WTC11 (cell line): ENCODE data around the gene KIAA1671. TPM values are rescaled to one million over a fixed set of nuclear protein-coding genes. Genes with fewer than 3 reads are reported as not detected.

Source experiments
- ATAC-seq: fragments of 200-7000 bp; cut with Tn5 transposase; 2 replicates; pipeline ENCODE4 v1.10.0; 2021; ENCODE audit warnings: mild to moderate bottlenecking, moderate library complexity
- CTCF ChIA-PET: fragments of 300-600 bp; sonication (Branson Sonifier 250); formaldehyde crosslinking; loops from one replicate; lab custom pipeline; 2021; ENCODE audit warnings: antibody characterized with exemption; lab: Charles Lee
- POLR2A ChIA-PET: fragments of 350-600 bp; sonication (Branson Sonifier 250); formaldehyde crosslinking; loops from one replicate; lab custom pipeline; 2021; ENCODE audit warnings: antibody characterized with exemption; lab: Charles Lee
- DNase-seq: peaks from one replicate; pipeline ENCODE4 v3.0.0; 2021; ENCODE audit warnings: low spot score
- H3K27ac Mint-ChIP-seq: 2 replicates; pipeline ENCODE4 v1.8.0; 2021; ENCODE audit warnings: mixed read lengths
- H3K27me3 Mint-ChIP-seq: 2 replicates; pipeline ENCODE4 v1.8.0; 2021; ENCODE audit warnings: low read depth, mild to moderate bottlenecking, moderate library complexity, mixed read lengths
- H3K36me3 Mint-ChIP-seq: 2 replicates; pipeline ENCODE4 v1.8.0; 2021; ENCODE audit warnings: mixed read lengths
- H3K4me1 Mint-ChIP-seq: 2 replicates; pipeline ENCODE4 v1.8.0; 2022; ENCODE audit warnings: mixed read lengths
- H3K4me3 Mint-ChIP-seq: 2 replicates; pipeline ENCODE4 v1.8.0; 2021; ENCODE audit warnings: mild to moderate bottlenecking, moderate library complexity, mixed read lengths
- H3K9me3 Mint-ChIP-seq: 2 replicates; pipeline ENCODE4 v1.8.0; 2021; ENCODE audit warnings: mixed read lengths
- ESRRA ChIP-seq: sonication (generic); formaldehyde crosslinking; IDR thresholded peaks from 2 replicates; pipeline ENCODE4 v1.8.1; 2022; ENCODE audit warnings: mild to moderate bottlenecking, missing genetic modification reagents, borderline replicate concordance
- HMGA2 ChIP-seq: fragments of 250-450 bp; sonication (Bioruptor Pico); IDR thresholded peaks from 2 replicates; pipeline ENCODE4 v1.4.0; 2021; ENCODE audit warnings: mild to moderate bottlenecking, moderate library complexity
- PRRX2 ChIP-seq: fragments of 250-450 bp; sonication (Bioruptor Pico); IDR thresholded peaks from 2 replicates; pipeline ENCODE4 v1.8.0; 2021; ENCODE audit warnings: mild to moderate bottlenecking
- RELA ChIP-seq: sonication (generic); formaldehyde crosslinking; IDR thresholded peaks from 2 replicates; pipeline ENCODE4 v1.8.1; 2022; ENCODE audit warnings: missing genetic modification reagents, mild to moderate bottlenecking, borderline replicate concordance
- SMAD3 ChIP-seq: sonication (generic); formaldehyde crosslinking; IDR thresholded peaks from 2 replicates; pipeline ENCODE4 v1.8.0; 2022; ENCODE audit warnings: missing genetic modification reagents, mild to moderate bottlenecking, borderline replicate concordance
- SMAD4 ChIP-seq: sonication (generic); formaldehyde crosslinking; IDR thresholded peaks from 2 replicates; pipeline ENCODE4 v1.8.0; 2022; ENCODE audit warnings: mild to moderate bottlenecking, missing genetic modification reagents
- TEAD4 ChIP-seq: sonication (generic); formaldehyde crosslinking; IDR thresholded peaks from 2 replicates; pipeline ENCODE4 v1.8.0; 2022; ENCODE audit warnings: mild to moderate bottlenecking, missing genetic modification reagents
- ZNF423 ChIP-seq: fragments of 250-450 bp; sonication (Bioruptor Pico); IDR thresholded peaks from 2 replicates; pipeline ENCODE4 v2.1.2; 2022; ENCODE audit warnings: mild to moderate bottlenecking, moderate library complexity
- total RNA-seq: library from RNA; stranded (reverse); gene quantifications from 3 replicates; pipeline ENCODE4 v1.2.3, GENCODE V29; 2021
- TF ChIP-seq, protein P1 (sequence below): sonication (generic); formaldehyde crosslinking; IDR thresholded peaks from 2 replicates; pipeline ENCODE4 v1.8.1; 2023; ENCODE audit warnings: mild to moderate bottlenecking, missing genetic modification reagents, moderate library complexity
- TF ChIP-seq, protein P2 (sequence below): fragments of 200-600 bp; IDR thresholded peaks from 2 replicates; pipeline ENCODE4 v1.8.0; 2022; ENCODE audit warnings: antibody characterized with exemption
- TF ChIP-seq, protein P3 (sequence below): sonication (generic); formaldehyde crosslinking; IDR thresholded peaks from 2 replicates; pipeline ENCODE4 v1.8.0; 2023; ENCODE audit warnings: missing genetic modification reagents
- TF ChIP-seq, protein P4 (sequence below): sonication (generic); formaldehyde crosslinking; IDR thresholded peaks from 2 replicates; pipeline ENCODE4 v1.8.1; 2022; ENCODE audit warnings: low read depth, mild to moderate bottlenecking, moderate library complexity, missing genetic modification reagents, borderline replicate concordance
- TF ChIP-seq, protein P5 (sequence below): fragments of 250-450 bp; sonication (Bioruptor Pico); IDR thresholded peaks from 2 replicates; pipeline ENCODE4 v1.9.0; 2021; ENCODE audit warnings: mild to moderate bottlenecking
- TF ChIP-seq, protein P6 (sequence below): sonication (generic); formaldehyde crosslinking; IDR thresholded peaks from 2 replicates; pipeline ENCODE4 v1.8.1; 2023; ENCODE audit warnings: mild to moderate bottlenecking, missing genetic modification reagents, borderline replicate concordance
- TF ChIP-seq, protein P7 (sequence below): sonication (generic); formaldehyde crosslinking; IDR thresholded peaks from 2 replicates; pipeline ENCODE4 v1.8.1; 2023; ENCODE audit warnings: mild to moderate bottlenecking, missing genetic modification reagents
- TF ChIP-seq, protein P8 (sequence below): sonication (generic); formaldehyde crosslinking; IDR thresholded peaks from 2 replicates; pipeline ENCODE4 v1.8.1; 2022; ENCODE audit warnings: low read depth, missing genetic modification reagents, borderline replicate concordance
- TF ChIP-seq, protein P9 (sequence below): fragments of 250-450 bp; sonication (Bioruptor Pico); IDR thresholded peaks from 2 replicates; pipeline ENCODE4 v1.9.0; 2021; ENCODE audit warnings: mild to moderate bottlenecking

Gene KIAA1671
- total RNA-seq, 1 experiment from 2014 or later: 26.0 TPM

DNA sequence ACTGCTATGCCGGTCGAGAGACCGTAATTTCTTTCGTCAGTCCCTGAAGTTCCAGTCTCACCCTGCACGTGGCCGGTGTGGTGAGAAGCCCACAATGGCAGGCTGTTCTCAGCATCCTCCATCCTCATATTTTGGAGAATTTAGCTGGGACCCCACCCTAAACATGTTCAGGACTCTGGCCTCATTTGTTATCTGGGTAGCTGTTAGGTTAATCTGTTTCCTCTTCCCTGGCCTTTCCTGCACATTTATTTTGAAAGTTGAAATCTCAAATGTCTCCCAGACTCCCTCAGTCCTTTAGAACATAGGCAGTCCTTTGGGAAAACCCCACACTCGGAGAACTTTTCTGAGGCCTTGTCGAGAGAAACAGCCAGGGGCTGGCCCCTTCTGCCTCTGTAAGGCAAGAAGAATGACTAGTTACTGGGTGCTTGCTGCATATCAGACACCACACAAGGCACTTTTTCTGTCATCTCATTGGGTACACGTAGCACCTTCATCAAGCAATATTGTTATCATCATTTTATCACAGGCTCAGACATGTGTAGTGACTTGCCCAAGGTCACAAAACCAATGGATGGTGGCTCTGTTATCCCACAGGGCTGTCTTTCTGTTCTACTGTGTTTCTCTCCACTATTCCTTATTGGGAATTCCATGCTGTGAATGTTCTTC, 137.8 kb downstream of the KIAA1671 start:
- POLR2A ChIA-PET: no interaction called here
- Mint-ChIP-seq H3K9me3 (no peaks in the 10 kb centered on the region), H3K4me3 (no peak overlapping the region), H3K27me3 (no peaks in the 10 kb centered on the region), H3K4me1 (no peaks in the 10 kb centered on the region), H3K27ac (no peak overlapping the region), H3K36me3 (no peaks in the 10 kb centered on the region)
- DNase-seq (no peak), ATAC-seq (no peak)
- CTCF ChIA-PET: interaction anchor here (0.7 to 1.2 kb wide), 2 partner anchors 9 to 10 kb away, joined by 3 to 4 read pairs; no protein-coding TSS in a partner anchor
- TF ChIP-seq, protein P1, sequence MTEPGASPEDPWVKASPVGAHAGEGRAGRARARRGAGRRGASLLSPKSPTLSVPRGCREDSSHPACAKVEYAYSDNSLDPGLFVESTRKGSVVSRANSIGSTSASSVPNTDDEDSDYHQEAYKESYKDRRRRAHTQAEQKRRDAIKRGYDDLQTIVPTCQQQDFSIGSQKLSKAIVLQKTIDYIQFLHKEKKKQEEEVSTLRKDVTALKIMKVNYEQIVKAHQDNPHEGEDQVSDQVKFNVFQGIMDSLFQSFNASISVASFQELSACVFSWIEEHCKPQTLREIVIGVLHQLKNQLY (CRISPR knock-in tag): no peak
- TF ChIP-seq HMGA2 (no peak), TEAD4 (CRISPR knock-in tag) (no peak), ZNF423 (CRISPR knock-in tag) (no peak), RELA (CRISPR knock-in tag) (no peak), PRRX2 (CRISPR knock-in tag) (no peak), ESRRA (CRISPR knock-in tag) (no peak), SMAD4 (CRISPR knock-in tag) (no peak), SMAD3 (CRISPR knock-in tag) (no peak)
- TF ChIP-seq, protein P2, sequence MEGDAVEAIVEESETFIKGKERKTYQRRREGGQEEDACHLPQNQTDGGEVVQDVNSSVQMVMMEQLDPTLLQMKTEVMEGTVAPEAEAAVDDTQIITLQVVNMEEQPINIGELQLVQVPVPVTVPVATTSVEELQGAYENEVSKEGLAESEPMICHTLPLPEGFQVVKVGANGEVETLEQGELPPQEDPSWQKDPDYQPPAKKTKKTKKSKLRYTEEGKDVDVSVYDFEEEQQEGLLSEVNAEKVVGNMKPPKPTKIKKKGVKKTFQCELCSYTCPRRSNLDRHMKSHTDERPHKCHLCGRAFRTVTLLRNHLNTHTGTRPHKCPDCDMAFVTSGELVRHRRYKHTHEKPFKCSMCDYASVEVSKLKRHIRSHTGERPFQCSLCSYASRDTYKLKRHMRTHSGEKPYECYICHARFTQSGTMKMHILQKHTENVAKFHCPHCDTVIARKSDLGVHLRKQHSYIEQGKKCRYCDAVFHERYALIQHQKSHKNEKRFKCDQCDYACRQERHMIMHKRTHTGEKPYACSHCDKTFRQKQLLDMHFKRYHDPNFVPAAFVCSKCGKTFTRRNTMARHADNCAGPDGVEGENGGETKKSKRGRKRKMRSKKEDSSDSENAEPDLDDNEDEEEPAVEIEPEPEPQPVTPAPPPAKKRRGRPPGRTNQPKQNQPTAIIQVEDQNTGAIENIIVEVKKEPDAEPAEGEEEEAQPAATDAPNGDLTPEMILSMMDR: no peak
- TF ChIP-seq, protein P3, sequence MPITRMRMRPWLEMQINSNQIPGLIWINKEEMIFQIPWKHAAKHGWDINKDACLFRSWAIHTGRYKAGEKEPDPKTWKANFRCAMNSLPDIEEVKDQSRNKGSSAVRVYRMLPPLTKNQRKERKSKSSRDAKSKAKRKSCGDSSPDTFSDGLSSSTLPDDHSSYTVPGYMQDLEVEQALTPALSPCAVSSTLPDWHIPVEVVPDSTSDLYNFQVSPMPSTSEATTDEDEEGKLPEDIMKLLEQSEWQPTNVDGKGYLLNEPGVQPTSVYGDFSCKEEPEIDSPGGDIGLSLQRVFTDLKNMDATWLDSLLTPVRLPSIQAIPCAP (CRISPR knock-in tag): no peak
- TF ChIP-seq, protein P4, sequence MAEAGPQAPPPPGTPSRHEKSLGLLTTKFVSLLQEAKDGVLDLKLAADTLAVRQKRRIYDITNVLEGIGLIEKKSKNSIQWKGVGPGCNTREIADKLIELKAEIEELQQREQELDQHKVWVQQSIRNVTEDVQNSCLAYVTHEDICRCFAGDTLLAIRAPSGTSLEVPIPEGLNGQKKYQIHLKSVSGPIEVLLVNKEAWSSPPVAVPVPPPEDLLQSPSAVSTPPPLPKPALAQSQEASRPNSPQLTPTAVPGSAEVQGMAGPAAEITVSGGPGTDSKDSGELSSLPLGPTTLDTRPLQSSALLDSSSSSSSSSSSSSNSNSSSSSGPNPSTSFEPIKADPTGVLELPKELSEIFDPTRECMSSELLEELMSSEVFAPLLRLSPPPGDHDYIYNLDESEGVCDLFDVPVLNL (CRISPR knock-in tag): no peak
- TF ChIP-seq, protein P5, sequence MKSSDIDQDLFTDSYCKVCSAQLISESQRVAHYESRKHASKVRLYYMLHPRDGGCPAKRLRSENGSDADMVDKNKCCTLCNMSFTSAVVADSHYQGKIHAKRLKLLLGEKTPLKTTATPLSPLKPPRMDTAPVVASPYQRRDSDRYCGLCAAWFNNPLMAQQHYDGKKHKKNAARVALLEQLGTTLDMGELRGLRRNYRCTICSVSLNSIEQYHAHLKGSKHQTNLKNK (CRISPR knock-in tag): no peak
- TF ChIP-seq, protein P6, sequence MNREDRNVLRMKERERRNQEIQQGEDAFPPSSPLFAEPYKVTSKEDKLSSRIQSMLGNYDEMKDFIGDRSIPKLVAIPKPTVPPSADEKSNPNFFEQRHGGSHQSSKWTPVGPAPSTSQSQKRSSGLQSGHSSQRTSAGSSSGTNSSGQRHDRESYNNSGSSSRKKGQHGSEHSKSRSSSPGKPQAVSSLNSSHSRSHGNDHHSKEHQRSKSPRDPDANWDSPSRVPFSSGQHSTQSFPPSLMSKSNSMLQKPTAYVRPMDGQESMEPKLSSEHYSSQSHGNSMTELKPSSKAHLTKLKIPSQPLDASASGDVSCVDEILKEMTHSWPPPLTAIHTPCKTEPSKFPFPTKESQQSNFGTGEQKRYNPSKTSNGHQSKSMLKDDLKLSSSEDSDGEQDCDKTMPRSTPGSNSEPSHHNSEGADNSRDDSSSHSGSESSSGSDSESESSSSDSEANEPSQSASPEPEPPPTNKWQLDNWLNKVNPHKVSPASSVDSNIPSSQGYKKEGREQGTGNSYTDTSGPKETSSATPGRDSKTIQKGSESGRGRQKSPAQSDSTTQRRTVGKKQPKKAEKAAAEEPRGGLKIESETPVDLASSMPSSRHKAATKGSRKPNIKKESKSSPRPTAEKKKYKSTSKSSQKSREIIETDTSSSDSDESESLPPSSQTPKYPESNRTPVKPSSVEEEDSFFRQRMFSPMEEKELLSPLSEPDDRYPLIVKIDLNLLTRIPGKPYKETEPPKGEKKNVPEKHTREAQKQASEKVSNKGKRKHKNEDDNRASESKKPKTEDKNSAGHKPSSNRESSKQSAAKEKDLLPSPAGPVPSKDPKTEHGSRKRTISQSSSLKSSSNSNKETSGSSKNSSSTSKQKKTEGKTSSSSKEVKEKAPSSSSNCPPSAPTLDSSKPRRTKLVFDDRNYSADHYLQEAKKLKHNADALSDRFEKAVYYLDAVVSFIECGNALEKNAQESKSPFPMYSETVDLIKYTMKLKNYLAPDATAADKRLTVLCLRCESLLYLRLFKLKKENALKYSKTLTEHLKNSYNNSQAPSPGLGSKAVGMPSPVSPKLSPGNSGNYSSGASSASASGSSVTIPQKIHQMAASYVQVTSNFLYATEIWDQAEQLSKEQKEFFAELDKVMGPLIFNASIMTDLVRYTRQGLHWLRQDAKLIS (CRISPR knock-in tag): no peak
- TF ChIP-seq, protein P7, sequence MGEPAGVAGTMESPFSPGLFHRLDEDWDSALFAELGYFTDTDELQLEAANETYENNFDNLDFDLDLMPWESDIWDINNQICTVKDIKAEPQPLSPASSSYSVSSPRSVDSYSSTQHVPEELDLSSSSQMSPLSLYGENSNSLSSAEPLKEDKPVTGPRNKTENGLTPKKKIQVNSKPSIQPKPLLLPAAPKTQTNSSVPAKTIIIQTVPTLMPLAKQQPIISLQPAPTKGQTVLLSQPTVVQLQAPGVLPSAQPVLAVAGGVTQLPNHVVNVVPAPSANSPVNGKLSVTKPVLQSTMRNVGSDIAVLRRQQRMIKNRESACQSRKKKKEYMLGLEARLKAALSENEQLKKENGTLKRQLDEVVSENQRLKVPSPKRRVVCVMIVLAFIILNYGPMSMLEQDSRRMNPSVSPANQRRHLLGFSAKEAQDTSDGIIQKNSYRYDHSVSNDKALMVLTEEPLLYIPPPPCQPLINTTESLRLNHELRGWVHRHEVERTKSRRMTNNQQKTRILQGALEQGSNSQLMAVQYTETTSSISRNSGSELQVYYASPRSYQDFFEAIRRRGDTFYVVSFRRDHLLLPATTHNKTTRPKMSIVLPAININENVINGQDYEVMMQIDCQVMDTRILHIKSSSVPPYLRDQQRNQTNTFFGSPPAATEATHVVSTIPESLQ (CRISPR knock-in tag): no peak
- TF ChIP-seq, protein P8, sequence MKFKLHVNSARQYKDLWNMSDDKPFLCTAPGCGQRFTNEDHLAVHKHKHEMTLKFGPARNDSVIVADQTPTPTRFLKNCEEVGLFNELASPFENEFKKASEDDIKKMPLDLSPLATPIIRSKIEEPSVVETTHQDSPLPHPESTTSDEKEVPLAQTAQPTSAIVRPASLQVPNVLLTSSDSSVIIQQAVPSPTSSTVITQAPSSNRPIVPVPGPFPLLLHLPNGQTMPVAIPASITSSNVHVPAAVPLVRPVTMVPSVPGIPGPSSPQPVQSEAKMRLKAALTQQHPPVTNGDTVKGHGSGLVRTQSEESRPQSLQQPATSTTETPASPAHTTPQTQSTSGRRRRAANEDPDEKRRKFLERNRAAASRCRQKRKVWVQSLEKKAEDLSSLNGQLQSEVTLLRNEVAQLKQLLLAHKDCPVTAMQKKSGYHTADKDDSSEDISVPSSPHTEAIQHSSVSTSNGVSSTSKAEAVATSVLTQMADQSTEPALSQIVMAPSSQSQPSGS (CRISPR knock-in tag): no peak
- TF ChIP-seq, protein P9, sequence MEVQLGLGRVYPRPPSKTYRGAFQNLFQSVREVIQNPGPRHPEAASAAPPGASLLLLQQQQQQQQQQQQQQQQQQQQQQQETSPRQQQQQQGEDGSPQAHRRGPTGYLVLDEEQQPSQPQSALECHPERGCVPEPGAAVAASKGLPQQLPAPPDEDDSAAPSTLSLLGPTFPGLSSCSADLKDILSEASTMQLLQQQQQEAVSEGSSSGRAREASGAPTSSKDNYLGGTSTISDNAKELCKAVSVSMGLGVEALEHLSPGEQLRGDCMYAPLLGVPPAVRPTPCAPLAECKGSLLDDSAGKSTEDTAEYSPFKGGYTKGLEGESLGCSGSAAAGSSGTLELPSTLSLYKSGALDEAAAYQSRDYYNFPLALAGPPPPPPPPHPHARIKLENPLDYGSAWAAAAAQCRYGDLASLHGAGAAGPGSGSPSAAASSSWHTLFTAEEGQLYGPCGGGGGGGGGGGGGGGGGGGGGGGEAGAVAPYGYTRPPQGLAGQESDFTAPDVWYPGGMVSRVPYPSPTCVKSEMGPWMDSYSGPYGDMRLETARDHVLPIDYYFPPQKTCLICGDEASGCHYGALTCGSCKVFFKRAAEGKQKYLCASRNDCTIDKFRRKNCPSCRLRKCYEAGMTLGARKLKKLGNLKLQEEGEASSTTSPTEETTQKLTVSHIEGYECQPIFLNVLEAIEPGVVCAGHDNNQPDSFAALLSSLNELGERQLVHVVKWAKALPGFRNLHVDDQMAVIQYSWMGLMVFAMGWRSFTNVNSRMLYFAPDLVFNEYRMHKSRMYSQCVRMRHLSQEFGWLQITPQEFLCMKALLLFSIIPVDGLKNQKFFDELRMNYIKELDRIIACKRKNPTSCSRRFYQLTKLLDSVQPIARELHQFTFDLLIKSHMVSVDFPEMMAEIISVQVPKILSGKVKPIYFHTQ: no peak
